Occipital lobe (tissue), 3 donors: ENCODE data around the gene SLC36A1. TPM values are rescaled to one million over a fixed set of nuclear protein-coding genes. Genes with fewer than 3 reads are reported as not detected.

Source experiments
- DNase-seq: peaks from one replicate; lab custom pipeline; 2025; lab: John Stamatoyannopoulos, UW
- small RNA-seq: library from RNA; depleted of rRNA; stranded (forward); fragments of <200 nt; gene quantifications from one replicate; pipeline ENCODE3, GENCODE V24; 2014
- total RNA-seq: library from RNA; depleted of rRNA; stranded (reverse); fragments of >200 nt; gene quantifications from one replicate; pipeline ENCODE4 v1.2.3, GENCODE V29; 2014

Gene SLC36A1
- total RNA-seq, 1 donor from 2014 or later = 26.0 TPM

- no peak for DNase-seq
Measured at GRCh38 chr5:151531581-151531980, 84.2 kb downstream of the SLC36A1 start.

GRCh38 chr5:151532416-151532815, 85.0 kb downstream of the SLC36A1 start:
- DNase-seq = no peak

- DNase-seq = no peak
Measured at GRCh38 chr5:151534350-151534749, 86.9 kb downstream of the SLC36A1 start.

DNA sequence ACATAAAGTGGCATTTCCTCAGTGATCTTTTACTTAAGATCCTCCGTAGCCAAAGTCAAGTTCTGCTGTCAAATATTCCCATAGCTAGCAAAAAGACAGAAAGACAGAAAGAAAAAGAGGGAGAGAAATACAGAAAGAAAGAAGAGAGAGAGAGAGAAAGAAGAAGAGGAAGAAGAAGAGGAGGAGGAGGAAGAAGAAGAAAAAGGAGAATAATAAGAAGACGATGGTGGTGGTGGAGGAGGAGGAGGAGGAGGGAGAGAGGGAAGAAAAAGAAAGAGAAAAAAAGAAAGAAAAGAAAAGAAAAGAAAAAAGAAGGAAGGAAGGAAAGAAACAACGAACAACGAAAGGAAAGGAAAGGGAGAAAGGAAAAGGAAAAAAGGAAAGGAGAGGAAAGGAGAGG, 89.6 kb downstream of the SLC36A1 start:
- no peak for DNase-seq

DNA sequence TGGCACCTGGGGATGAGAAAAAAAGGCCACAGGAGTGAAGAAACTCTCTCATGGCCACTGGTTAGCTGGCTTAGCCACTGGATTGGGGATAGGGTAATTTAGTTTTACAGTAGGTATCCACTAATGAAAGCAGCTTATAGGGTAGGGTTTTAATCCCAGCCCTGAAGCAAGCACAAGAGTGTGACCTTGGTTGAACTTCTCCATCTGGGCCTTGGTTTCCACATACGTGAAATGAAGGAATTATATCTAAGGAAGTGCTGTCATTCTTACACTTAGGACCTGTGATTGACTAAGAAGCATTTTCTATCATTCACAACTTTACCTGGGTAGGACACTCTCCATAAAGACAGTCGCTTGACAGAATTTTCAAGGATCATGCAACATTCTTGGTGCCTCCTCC, 94.2 kb downstream of the SLC36A1 start:
- DNase-seq = no peak

Small RNA genes within 50 kb of the gene (small RNA-seq; reads per million reads assigned to genes)
- gene MIR6499 = not detected
- gene RNA5SP197 = not detected

Other genes starting within 250 kb of the SLC36A1 start
- 0.78 TPM for gene CCDC69, start 223.5 kb upstream of the SLC36A1 start, total RNA-seq
- 12.6 TPM for gene GM2A, start 194.4 kb upstream of the SLC36A1 start, total RNA-seq
- gene SLC36A3, start 143.8 kb upstream of the SLC36A1 start, total RNA-seq = not detected
- not detected for gene SLC36A2, start 100.0 kb upstream of the SLC36A1 start, total RNA-seq
- 0.31 TPM for gene FAT2, start 143.7 kb downstream of the SLC36A1 start, total RNA-seq
- 90.8 TPM for gene SPARC, start 239.3 kb downstream of the SLC36A1 start, total RNA-seq